ENCODE results near the gene RGL4. TPM values are rescaled to one million over a fixed set of nuclear protein-coding genes. Genes with fewer than 3 reads are reported as not detected.

Gene RGL4
- total RNA-seq, 1 donor from 2014 or later, result 5.7 TPM

- peaks cover 61% of the 10 kb centered on the region for H3K36me3 Mint-ChIP-seq (ENCODE audit: low read depth)
These were observed 5.6 kb downstream of the RGL4 start for GRCh38 chr22:23696326-23696851.

DNA sequence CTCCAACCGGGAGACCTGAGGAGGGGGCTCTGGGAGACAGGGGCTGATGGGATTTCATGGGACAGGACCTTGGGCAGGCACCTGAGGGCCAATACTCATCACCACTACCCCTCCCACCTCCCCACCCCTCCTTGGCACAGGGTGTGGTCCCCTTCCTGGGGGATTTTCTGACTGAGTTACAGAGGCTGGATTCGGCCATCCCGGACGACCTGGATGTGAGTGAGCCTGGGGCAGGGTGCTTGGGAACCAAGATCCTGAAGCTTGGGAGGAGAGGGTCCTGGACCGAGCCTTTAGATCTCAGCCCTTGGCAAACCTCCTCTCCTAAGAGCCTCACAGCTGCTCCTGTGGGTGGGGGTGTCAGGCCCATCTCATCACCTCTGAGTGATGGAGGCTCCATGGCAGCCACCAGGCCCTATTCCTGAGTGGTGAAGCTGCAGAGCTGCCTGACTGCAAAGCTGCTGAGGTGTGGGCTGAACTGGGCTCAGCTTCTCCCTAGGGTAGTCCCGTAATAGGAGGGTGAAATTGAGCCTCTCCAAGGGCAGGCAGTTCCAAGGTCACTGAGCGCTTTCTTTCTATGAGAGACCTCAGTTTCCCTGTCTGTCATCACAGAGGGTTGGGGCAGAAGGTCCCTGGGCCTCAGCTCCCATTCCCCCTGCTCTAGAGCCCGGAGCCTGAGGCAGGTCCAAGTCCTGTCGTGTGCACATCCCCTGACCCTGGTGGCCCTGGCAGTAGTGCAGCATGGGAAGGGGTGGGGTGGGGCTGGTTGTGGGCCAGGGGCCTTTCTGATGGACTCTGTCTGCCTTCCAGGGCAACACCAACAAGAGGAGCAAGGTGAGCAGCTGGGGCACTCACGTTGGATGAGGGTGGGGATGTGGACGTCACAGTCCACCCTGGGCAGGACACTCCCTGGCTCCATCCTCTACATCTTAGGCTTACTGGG is 6.5 kb downstream of the RGL4 start:
- Mint-ChIP-seq H3K4me1 (ENCODE audit: low read depth) (peaks cover 46% of the 10 kb centered on the region), H3K27ac (peak overlapping the region; percentile 99), H3K9me3 (peaks cover 6% of the 10 kb centered on the region), H3K36me3 (ENCODE audit: low read depth) (peaks cover 68% of the 10 kb centered on the region), H3K4me3 (ENCODE audit: low read depth) (peak overlapping the region; percentile 89), H3K27me3 (ENCODE audit: low read depth) (no peaks in the 10 kb centered on the region)
- intact Hi-C loops (cut with micrococcal nuclease), result loop anchor here (2.0 kb wide), 1 partner anchor 20 kb away; no protein-coding TSS in a partner anchor
- DNase-seq (ENCODE audit: low spot score), result no peak

More at GRCh38 chr22:23696326-23696851, 5.6 kb downstream of the RGL4 start:
- peak overlapping the region; percentile 99 for H3K27ac Mint-ChIP-seq
- H3K4me3 Mint-ChIP-seq (ENCODE audit: low read depth), result peak overlapping the region; percentile 89
- intact Hi-C loops (cut with micrococcal nuclease), result loop anchor here (1.0 to 2.0 kb wide), 2 partner anchors 9 to 20 kb away; no protein-coding TSS in a partner anchor
- peaks cover under 1% of the 10 kb centered on the region for H3K9me3 Mint-ChIP-seq
- peaks cover 36% of the 10 kb centered on the region for H3K4me1 Mint-ChIP-seq (ENCODE audit: low read depth)
- no peaks in the 10 kb centered on the region for H3K27me3 Mint-ChIP-seq (ENCODE audit: low read depth)
- peak; percentile 78 for DNase-seq (ENCODE audit: low spot score)

DNA sequence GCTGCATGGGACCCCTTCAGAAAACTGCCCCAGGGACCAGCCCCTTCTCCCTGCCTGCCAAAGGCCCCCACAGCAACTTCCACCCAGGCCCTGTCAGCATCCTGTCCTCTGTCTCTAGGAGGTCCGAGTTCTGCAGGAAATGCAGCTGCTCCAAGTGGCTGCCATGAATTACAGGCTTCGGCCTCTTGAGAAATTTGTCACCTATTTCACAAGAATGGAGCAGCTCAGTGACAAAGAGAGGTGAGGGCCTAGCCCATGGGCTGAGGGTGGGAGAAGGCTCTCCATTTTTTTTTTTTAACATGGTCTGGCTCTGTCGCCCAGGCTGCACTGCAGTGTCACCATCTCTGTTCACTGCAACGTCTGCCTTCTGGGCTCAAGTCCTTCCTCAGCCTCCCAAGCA is 7.3 kb downstream of the RGL4 start:
- Mint-ChIP-seq H3K9me3 (peaks cover 6% of the 10 kb centered on the region), H3K36me3 (ENCODE audit: low read depth) (peaks cover 72% of the 10 kb centered on the region), H3K4me3 (ENCODE audit: low read depth) (no peak overlapping the region), H3K27ac (no peak overlapping the region), H3K4me1 (ENCODE audit: low read depth) (peaks cover 50% of the 10 kb centered on the region), H3K27me3 (ENCODE audit: low read depth) (no peaks in the 10 kb centered on the region)
- no peak for DNase-seq (ENCODE audit: low spot score)
- intact Hi-C loops (cut with micrococcal nuclease), result no loop called here

DNA sequence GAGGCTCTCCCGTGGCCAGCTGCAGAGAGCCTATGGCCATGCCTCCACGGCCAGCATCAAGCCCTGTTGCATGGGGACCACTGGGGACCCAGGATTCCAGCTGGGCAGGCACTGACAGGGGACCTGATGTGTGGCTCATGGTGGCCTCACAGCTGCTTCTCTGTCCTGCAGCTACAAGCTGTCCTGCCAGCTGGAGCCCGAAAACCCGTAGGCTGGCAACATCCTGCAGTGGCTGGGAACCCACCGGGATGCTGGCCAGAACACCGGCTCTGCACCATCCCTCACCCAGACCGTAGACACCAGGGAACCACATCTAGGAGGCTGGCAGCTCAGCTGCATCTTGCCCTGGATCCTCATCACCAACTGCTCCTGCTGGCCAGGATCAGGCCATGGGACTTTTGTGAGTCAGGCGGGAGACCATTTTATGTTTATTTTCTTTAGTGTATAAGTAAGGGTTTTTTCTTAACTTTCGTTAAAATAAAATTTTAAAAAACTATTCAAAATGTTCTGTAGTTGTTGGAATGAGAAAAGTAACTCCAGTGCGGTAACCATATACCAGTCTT is 7.9 kb downstream of the RGL4 start:
- Mint-ChIP-seq H3K4me3 (ENCODE audit: low read depth) (no peak overlapping the region), H3K27ac (no peak overlapping the region), H3K4me1 (ENCODE audit: low read depth) (peaks cover 52% of the 10 kb centered on the region), H3K27me3 (ENCODE audit: low read depth) (no peaks in the 10 kb centered on the region), H3K36me3 (ENCODE audit: low read depth) (peaks cover 72% of the 10 kb centered on the region), H3K9me3 (peaks cover 6% of the 10 kb centered on the region)
- no peak for DNase-seq (ENCODE audit: low spot score)
- intact Hi-C loops (cut with micrococcal nuclease), result no loop called here

- Mint-ChIP-seq H3K27ac (peak overlapping the region; percentile 43), H3K4me3 (ENCODE audit: low read depth) (no peak overlapping the region), H3K9me3 (peaks cover 6% of the 10 kb centered on the region), H3K36me3 (ENCODE audit: low read depth) (peaks cover 76% of the 10 kb centered on the region), H3K4me1 (ENCODE audit: low read depth) (peaks cover 63% of the 10 kb centered on the region), H3K27me3 (ENCODE audit: low read depth) (no peaks in the 10 kb centered on the region)
- intact Hi-C loops (cut with micrococcal nuclease), result no loop called here
- DNase-seq (ENCODE audit: low spot score), result no peak
These were observed 9.9 kb downstream of the RGL4 start for GRCh38 chr22:23700706-23701105.

DNA sequence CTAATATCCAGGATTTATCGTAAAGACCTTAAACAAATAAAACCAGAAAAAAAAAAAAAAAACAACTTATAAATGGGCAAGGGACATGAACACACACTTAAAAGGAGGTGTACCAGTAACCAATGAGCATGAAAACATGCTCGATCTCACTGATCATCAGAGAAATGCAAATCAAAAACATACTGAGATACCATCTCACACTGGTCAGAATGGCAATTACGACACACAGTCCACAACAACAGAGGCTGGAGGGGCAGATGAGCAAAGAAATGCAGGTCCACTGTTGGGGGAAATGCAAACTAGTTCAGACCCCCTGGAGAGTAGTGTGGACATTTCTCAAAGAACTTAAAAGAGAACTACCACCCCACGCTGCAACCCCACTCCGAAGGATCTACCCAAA is 13.2 kb downstream of the RGL4 start:
- Mint-ChIP-seq H3K4me1 (ENCODE audit: low read depth) (peaks cover 70% of the 10 kb centered on the region), H3K4me3 (ENCODE audit: low read depth) (peak overlapping the region; percentile 0), H3K9me3 (peaks cover 6% of the 10 kb centered on the region), H3K36me3 (ENCODE audit: low read depth) (peaks cover 100% of the 10 kb centered on the region), H3K27me3 (ENCODE audit: low read depth) (no peaks in the 10 kb centered on the region), H3K27ac (peak overlapping the region; percentile 94)
- intact Hi-C loops (cut with micrococcal nuclease), result no loop called here
- DNase-seq (ENCODE audit: low spot score), result no peak

GRCh38 chr22:23704829-23705228 is 14.0 kb downstream of the RGL4 start:
- Mint-ChIP-seq H3K9me3 (peaks cover 6% of the 10 kb centered on the region), H3K27me3 (ENCODE audit: low read depth) (no peaks in the 10 kb centered on the region), H3K4me3 (ENCODE audit: low read depth) (peak overlapping the region; percentile 10), H3K27ac (peak overlapping the region; percentile 94), H3K36me3 (ENCODE audit: low read depth) (peaks cover 100% of the 10 kb centered on the region), H3K4me1 (ENCODE audit: low read depth) (peaks cover 76% of the 10 kb centered on the region)
- no peak for DNase-seq (ENCODE audit: low spot score)
- intact Hi-C loops (cut with micrococcal nuclease), result loop anchor here (1.0 to 5.0 kb wide), 6 partner anchors 9 to 523 kb away; partner anchors contain the start of genes BCR, SMARCB1, VPREB3 and ZNF70

DNA sequence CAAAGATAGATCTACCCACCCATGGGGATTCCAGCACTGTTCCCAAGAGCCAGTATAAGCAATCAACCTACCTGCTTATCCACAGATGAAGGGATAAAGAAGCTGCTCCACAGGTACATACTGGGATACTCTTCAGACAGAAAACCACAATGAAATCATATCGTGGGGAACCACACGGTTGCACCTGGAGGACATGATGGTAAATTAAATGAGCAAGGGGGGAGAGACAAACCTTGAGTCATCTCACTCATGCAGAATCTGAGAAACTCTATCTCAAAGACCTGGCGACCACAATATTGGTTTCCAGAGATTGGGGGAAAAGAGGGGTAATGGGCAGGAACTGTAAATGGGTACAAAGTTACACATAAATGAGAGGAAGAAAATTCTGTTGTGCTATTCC is 14.5 kb downstream of the RGL4 start:
- H3K27me3 Mint-ChIP-seq (ENCODE audit: low read depth), result no peaks in the 10 kb centered on the region
- H3K9me3 Mint-ChIP-seq, result peaks cover 6% of the 10 kb centered on the region
- H3K4me1 Mint-ChIP-seq (ENCODE audit: low read depth), result peaks cover 81% of the 10 kb centered on the region
- peak overlapping the region; percentile 10 for H3K4me3 Mint-ChIP-seq (ENCODE audit: low read depth)
- peak overlapping the region; percentile 94 for H3K27ac Mint-ChIP-seq
- H3K36me3 Mint-ChIP-seq (ENCODE audit: low read depth), result peaks cover 100% of the 10 kb centered on the region
- DNase-seq (ENCODE audit: low spot score), result peak; percentile 36
- intact Hi-C loops (cut with micrococcal nuclease), result loop anchor here (1.0 to 5.0 kb wide), 6 partner anchors 9 to 523 kb away; partner anchors contain the start of genes BCR, SMARCB1, VPREB3 and ZNF70

GRCh38 chr22:23708270-23708669 is 17.5 kb downstream of the RGL4 start:
- intact Hi-C loops (cut with micrococcal nuclease), result loop anchor here (5.0 kb wide), 4 partner anchors 44 to 526 kb away; partner anchors contain the start of genes BCR, SMARCB1, VPREB3 and ZNF70
- Mint-ChIP-seq H3K4me3 (ENCODE audit: low read depth) (no peak overlapping the region), H3K9me3 (no peaks in the 10 kb centered on the region), H3K4me1 (ENCODE audit: low read depth) (peaks cover 66% of the 10 kb centered on the region), H3K27ac (peak overlapping the region; percentile 1), H3K36me3 (ENCODE audit: low read depth) (peaks cover 89% of the 10 kb centered on the region), H3K27me3 (ENCODE audit: low read depth) (no peaks in the 10 kb centered on the region)
- DNase-seq (ENCODE audit: low spot score), result no peak

DNA sequence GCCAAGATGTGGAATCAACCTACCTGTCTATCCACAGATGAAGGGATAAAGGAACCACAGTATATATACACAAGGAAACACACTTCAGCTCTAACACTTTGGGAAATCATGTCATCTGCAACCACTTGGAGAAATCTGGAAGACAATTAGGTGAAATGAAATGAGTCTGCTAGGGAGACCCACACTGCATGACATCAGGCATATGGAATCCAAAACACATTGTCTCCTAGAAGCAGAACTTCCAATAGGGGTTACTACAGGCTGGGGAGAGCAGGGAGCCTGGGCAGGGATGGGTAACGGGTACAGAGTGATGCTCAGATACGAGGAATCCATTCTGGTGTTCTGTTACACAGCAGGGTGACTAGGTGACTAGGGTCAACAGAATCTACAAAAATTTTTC is 18.3 kb downstream of the RGL4 start:
- Mint-ChIP-seq H3K36me3 (ENCODE audit: low read depth) (peaks cover 89% of the 10 kb centered on the region), H3K4me3 (ENCODE audit: low read depth) (no peak overlapping the region), H3K4me1 (ENCODE audit: low read depth) (peaks cover 64% of the 10 kb centered on the region), H3K27ac (peak overlapping the region; percentile 65), H3K27me3 (ENCODE audit: low read depth) (no peaks in the 10 kb centered on the region), H3K9me3 (no peaks in the 10 kb centered on the region)
- no peak for DNase-seq (ENCODE audit: low spot score)
- intact Hi-C loops (cut with micrococcal nuclease), result loop anchor here (5.0 kb wide), 4 partner anchors 43 to 527 kb away; partner anchors contain the start of genes BCR, SMARCB1, VPREB3 and ZNF70

DNA sequence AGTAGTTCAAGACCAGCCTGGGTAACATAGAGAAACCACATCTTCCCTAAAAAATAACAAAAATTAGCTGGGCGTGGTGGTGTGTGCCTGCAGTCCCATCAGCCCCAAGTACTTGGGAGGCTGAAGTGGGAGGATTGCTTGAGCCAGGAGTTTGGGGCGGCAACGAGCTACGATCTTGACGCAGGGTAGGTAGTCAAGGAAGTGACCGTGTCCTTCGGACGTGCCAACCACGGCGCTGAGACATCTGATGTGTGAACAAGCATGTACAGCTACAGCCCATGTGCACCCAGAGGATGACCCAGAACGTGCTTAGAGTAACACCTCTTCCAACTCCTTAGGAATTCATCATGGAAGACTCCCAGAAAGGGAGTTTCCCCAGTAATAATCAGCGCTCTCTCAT is 21.4 kb downstream of the RGL4 start:
- no peaks in the 10 kb centered on the region for H3K27me3 Mint-ChIP-seq (ENCODE audit: low read depth)
- peaks cover 68% of the 10 kb centered on the region for H3K36me3 Mint-ChIP-seq (ENCODE audit: low read depth)
- H3K4me3 Mint-ChIP-seq (ENCODE audit: low read depth), result no peak overlapping the region
- no peak overlapping the region for H3K27ac Mint-ChIP-seq
- peaks cover 43% of the 10 kb centered on the region for H3K4me1 Mint-ChIP-seq (ENCODE audit: low read depth)
- intact Hi-C loops (cut with micrococcal nuclease), result no loop called here
- H3K9me3 Mint-ChIP-seq, result no peaks in the 10 kb centered on the region
- no peak for DNase-seq (ENCODE audit: low spot score)

- peaks cover 51% of the 10 kb centered on the region for H3K36me3 Mint-ChIP-seq (ENCODE audit: low read depth)
These were observed 23.1 kb downstream of the RGL4 start for GRCh38 chr22:23713696-23714595.

More at GRCh38 chr22:23713696-23714595, 23.1 kb downstream of the RGL4 start:
- Mint-ChIP-seq H3K9me3 (no peaks in the 10 kb centered on the region), H3K4me3 (ENCODE audit: low read depth) (peak overlapping the region; percentile 35), H3K4me1 (ENCODE audit: low read depth) (peaks cover 32% of the 10 kb centered on the region), H3K27ac (no peak overlapping the region), H3K27me3 (ENCODE audit: low read depth) (no peaks in the 10 kb centered on the region)
- intact Hi-C loops (cut with micrococcal nuclease), result no loop called here
- DNase-seq (ENCODE audit: low spot score), result no peak
